HG02970 (cell line): ENCODE data around the gene CYP39A1.

Experiments
- ATAC-seq: cut with Tn5 transposase; IDR thresholded peaks from one replicate; pipeline ENCODE4 v1.9.1; 2021; ENCODE audit warnings: mild to moderate bottlenecking, moderate library complexity, moderate number of reproducible peaks; ENCODE audit not compliant: unreplicated experiment, low FRiP score

Gene CYP39A1

DNA sequence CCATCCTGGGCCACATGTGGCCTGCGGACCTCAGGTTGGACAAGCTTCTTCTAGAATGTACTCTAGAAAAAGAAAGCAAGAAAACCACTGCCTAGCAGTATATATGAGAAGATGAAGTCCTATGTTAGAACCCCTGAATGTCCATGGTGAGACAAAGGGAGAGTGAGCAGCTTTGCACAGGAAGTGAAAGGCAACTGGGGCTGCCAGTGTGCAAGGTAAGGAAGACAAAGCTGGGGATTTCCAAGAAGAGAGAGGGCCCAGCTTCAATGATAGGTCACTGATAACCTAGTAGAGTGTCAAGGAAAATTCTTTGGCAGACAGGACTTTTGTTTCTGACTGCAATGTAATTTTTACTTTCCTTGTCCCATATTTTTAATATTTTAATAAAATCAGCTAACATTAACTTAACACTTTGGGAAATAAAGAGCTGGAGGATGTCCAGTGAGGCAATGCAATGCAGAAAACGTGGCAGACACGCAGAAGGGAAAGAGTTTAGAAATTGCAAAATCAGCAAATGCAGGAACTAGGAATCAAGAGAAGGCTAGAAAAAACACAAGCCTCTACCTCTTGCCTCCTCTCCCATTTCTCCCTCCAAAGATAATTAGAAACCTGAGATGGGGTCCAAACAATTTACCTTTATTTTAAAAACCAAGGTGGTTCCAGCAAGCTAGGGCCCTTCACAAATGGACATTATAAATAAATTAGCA, 47.4 kb downstream of the CYP39A1 start:
- no peak for ATAC-seq

GRCh38 chr6:46598215-46598614, 54.4 kb downstream of the CYP39A1 start:
- ATAC-seq = no peak

GRCh38 chr6:46592740-46593139, 59.9 kb downstream of the CYP39A1 start:
- ATAC-seq = no peak

DNA sequence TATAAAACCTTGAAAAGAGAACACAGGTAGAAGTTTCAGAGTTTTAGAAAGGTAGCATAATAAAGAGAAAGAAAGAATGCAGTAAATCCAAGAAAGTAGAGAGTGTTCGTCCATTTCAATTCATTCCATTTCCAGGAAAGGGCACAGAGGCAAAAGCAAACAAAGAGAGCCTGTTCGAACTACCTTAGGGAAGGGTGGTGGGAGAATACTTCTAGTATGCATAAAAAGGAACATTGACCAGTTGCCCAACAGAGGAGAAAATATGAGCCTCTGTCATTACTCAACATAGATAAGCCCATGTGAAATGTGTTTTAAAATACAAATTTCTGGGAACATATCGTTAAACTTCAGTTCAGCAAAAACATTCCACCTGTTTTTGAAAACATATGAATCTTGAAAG, 60.6 kb downstream of the CYP39A1 start:
- ATAC-seq = no peak

DNA sequence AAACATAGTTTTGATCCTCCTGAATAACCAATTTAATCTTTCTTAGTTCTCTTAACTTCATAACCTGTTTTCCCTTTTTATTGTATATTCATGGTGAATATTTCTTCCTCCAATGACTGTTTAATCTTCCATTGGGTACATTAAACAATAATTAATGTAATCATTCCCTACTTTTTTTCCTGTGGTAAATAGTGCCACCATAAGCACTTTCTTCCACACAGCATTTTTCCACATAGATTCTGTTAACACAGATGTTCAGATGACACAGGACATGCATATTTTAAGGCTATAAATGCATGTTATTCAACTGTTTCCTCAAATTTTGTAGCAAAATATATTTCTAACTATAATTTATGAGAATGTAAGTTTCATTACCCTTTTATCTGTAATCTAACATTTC, 61.9 kb downstream of the CYP39A1 start:
- no peak for ATAC-seq

DNA sequence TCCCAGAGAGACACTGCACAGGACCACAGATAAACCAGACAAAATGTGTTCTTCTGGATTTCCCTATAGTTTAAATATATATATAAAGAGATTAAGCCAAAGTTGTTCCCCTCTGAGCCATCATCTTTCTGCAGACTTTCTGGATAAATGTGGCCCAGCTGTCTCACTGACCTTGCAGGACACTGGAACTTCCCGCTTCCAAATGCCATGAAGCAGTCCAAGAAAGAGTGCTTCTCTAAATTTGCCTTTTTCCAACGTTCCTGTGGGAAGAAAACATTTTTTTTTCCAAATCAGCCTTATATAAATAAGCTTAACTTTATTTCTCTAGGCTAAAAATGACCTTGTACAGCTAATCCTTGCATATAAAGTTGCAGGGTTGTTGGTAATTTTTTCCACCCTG, 65.7 kb downstream of the CYP39A1 start:
- no peak for ATAC-seq

GRCh38 chr6:46584586-46584985, 68.0 kb downstream of the CYP39A1 start:
- no peak for ATAC-seq

DNA sequence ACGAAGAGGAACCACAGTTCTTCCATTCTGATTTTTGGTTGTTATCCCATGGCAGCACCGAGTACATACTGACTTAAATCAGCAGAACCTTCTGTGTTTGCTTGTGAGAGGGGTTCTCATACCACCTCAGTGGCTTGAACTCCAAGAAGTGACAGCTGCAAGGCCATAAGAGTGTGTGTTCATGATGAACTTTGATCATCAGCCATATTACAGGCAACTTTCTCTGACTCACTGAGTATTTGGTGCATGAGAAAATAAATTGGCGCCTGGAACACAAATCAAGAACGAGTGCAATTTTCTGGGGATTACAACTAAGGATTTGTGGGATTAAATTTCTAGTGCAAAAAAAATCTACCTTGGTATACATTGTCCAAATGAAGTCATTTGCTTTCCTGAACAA, 68.9 kb downstream of the CYP39A1 start:
- no peak for ATAC-seq

DNA sequence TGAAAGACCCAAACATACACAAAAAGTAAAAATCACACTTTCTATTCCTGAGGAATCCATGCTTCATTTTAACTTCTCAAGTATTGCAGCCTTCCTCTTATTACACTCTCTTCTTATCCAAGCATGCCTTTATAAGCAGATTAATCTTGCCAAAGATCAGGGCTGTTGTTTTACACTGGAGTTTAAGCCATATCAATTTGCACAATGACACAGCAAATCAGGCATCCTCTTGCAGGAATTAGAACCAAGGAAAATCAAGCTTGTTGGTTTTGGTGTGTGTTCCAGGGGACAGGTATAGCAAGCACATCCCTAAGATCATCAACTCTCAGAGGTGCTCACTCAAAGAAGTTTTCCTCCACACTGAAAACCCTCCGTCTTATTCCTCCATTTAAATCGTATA, 69.5 kb downstream of the CYP39A1 start:
- no peak for ATAC-seq

DNA sequence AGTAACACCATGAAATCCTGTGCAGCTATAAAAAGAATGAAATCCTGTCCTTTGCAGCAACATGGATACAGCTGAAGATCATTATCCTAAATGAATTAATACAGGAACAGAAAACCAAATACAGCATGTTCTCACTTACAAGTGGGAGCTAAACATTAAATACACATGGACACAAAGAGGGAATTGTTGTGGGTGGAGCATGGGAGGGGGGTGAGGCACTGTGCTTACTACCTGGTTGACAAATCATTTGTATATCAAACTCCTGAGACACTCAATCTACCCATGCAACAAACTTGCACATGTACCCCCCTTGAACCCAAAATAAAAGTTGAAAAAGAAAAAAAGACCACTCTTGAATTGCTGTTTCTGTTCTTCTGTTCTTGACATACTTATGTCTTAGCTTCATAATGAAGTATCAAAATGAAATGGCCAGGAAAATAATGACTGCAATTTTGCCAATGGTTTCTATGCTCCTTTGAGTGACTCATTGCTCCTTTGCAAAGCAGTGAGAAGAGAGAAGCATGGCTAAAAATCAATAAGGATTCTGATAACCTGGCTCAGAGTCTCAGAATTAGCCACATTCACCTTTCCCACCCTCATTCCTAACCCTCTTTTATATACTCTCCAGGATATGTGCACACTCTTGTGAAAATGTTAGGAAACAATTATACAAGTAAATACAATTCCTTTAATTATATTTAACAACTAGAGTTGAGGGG, 71.0 kb downstream of the CYP39A1 start:
- ATAC-seq = no peak

- ATAC-seq = no peak
Measured at GRCh38 chr6:46575530-46575929, 77.1 kb downstream of the CYP39A1 start.

- ATAC-seq = no peak
Measured at GRCh38 chr6:46573140-46573539, 79.5 kb downstream of the CYP39A1 start.

DNA sequence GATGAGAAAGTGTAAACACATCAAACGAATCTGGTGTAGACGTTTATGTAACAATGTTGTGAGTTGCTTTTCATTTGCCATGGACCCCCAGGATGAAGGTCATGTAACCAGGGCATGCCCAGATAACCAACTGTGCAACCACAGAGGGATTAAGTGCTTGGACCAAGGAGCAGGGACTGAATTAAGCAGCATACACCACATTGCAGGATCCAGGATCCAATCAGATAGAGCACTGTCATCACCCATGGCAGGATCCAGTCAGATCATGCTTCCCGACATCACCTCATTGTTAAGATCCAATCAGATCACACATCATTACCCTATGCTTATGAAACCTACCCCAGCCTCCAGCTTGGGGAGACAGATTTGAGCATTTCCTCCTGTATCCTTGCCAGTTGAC, 87.1 kb downstream of the CYP39A1 start:
- no peak for ATAC-seq

DNA sequence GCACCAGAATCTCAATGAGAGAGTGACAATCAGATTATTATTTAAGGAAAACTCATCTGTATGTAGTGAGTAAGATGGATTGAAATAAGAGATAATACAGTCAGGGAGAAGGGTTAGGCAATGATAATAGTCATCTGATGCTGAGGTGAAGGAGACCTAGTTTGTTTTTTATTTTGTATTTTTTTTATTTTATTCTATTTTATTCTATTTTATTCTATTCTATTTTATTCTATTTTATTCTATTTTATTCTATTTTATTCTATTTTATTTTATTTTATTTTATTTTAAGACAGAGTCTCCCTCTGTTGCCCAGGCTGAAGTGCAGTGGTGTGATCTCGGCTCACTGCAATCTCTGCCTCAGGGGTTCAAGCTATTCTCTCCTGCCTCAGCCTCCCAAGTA, 88.7 kb downstream of the CYP39A1 start:
- ATAC-seq = no peak

GRCh38 chr6:46556053-46556452, 96.6 kb downstream of the CYP39A1 start:
- ATAC-seq = no peak

GRCh38 chr6:46555129-46555528, 97.5 kb downstream of the CYP39A1 start:
- ATAC-seq = no peak

DNA sequence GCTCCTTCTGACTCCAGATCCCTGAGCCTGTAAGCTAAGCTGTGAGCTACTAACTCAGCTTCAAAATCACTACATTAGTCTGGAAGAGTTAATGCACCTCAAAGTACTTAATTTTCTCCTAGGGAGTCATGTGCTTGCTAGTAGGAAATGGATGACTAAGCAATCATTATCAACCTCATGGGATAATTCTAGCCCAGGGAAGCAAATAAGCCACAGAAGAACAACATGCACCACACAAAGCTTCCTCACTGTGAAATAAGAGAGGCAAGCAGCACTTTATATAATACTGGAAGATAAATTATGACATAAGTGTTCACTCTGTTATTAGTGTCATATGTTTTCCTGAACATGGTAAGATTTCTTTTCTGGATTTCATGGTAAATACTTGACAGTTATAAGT, 103.5 kb downstream of the CYP39A1 start:
- no peak for ATAC-seq

DNA sequence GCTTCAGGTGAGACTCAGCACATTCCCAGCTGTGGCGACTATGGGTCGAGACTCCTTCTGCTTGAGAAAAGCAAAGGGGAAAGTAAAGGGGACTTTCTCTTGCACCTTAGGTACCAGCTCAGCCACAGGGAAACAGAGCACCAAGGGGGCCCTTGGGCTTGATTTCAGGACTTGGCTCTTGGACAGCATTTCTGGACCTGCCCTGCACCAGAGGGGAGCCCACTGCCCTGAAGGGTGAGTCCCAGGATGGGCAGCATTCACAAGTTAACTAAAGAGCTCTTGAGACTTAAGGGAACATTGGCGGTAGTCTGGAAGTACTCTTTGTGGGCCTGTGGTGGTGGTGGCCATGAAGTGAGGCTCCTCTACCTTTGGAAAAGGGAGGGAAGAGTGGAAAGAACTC, 111.1 kb downstream of the CYP39A1 start:
- ATAC-seq = no peak

DNA sequence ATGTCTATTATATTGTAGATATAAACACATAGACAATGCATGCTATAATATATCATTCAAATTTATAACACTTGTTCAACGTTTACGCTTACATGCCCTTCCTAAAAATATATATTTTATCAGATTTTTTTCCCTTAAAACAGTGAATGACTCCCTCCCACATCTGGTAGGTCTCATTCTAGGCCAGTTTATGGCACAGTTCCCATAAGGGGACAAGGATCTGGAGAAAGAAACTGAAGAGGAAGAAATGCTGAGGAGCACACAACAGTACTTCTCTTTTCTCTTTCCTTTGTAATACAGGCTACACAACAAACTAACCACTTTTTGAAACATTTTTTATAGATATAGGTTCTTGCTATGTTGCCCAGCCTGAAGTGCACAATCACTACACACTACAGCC, 112.8 kb downstream of the CYP39A1 start:
- no peak for ATAC-seq

DNA sequence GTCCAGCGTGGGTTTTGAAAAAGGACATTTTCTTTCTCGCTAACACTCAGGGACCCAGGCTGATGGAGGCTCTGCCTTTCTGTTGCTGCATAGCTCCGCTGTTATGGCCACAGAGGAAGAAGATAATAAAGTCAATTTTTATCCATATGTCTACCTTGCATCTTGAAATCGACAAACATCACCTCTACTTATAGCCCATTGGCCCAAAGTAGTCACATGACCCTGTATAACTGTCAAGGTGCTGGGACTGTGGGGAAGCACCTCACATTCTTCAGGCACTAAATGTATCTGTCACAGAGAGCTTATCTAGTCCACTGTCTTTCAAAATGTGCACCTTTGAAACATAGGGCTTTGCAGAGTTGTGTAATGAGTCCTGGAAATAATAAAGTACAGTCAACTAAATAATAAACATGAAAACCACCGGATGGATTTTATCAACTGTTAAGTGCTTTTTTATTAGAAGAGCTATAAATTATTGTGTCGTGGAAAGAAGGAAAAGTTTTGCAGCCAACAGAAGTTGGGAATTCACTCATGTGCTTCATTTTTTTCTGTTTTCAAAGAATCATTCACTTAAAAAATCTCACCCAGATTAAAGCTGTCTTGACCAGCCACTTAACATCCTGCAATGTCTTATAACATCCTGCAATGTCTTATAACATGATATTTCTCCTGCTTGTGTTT, 113.7 kb downstream of the CYP39A1 start:
- ATAC-seq = no peak

GRCh38 chr6:46530896-46531295, 121.7 kb downstream of the CYP39A1 start:
- no peak for ATAC-seq
